Endothelial cell of umbilical vein (primary cell): Measurements from ENCODE around the gene MYT1. TPM values are rescaled to one million over a fixed set of nuclear protein-coding genes. Genes with fewer than 3 reads are reported as not detected.
"Not testable (repeated sequence)": the region's sequence is repeated elsewhere in the genome, so short reads cannot be mapped to it uniquely, and the experiment has no call there.

Experiments used
- BruUV-seq: library from RNA; stranded (reverse); fragments of 400-500 nt; replicated peaks from 2 replicates; lab custom pipeline; 2021; lab: Mats Ljungman, UMichigan
- CTCF ChIA-PET: fragments of 300-600, 350-600 bp; sonication (Branson Sonifier 250); formaldehyde crosslinking; loops from one replicate; lab custom pipeline; 2021; ENCODE audit warnings: antibody characterized with exemption, inconsistent platforms; lab: Charles Lee
- POLR2A ChIA-PET: fragments of 300-600, 350-600 bp; sonication (Branson Sonifier 250); formaldehyde crosslinking; loops from one replicate; lab custom pipeline; 2021; ENCODE audit warnings: antibody characterized with exemption, inconsistent platforms; lab: Charles Lee
- DNase-seq: peaks from one replicate; pipeline ENCODE4 v3.0.0-alpha.2; 2011; ENCODE audit warnings: low read depth, low spot score
- FAIRE-seq: peaks from 2 replicates; lab custom pipeline; 2011; peaks lifted over from hg19 to GRCh38; lab: Jason Lieb, UNC
- H2AFZ ChIP-seq: 2 replicates; pipeline ENCODE4 v1.6.0; 2012; ENCODE audit warnings: low read depth, low read length, control low read depth, inconsistent platforms
- H3K27ac ChIP-seq: 2 replicates; pipeline ENCODE4 v1.5.1; 2011; ENCODE audit warnings: low read depth, mild to moderate bottlenecking, control low read depth, low read length, moderate library complexity; ENCODE audit not compliant: insufficient read depth
- H3K27me3 ChIP-seq, 2 experiments: 2 replicates each; pipeline versions ENCODE4 v1.6.0 to v1.6.1; 2011; ENCODE audit warnings: low read length in 2 of 2, mixed read lengths in 1 of 2; ENCODE audit not compliant: control insufficient read depth in 2 of 2, insufficient read depth in 2 of 2
- H3K36me3 ChIP-seq, 2 experiments: 2 replicates in 1 of 2; 3 replicates in 1 of 2; pipeline ENCODE4 v1.5.1; 2011; ENCODE audit warnings: low read length in 2 of 2, mild to moderate bottlenecking in 1 of 2, moderate library complexity in 1 of 2; ENCODE audit not compliant: control insufficient read depth in 2 of 2, insufficient read depth in 2 of 2; ENCODE audit errors: extremely low read depth in 1 of 2
- H3K4me1 ChIP-seq: 3 replicates; pipeline ENCODE4 v1.5.1; 2011; ENCODE audit warnings: mild to moderate bottlenecking, low read length; ENCODE audit not compliant: control insufficient read depth, insufficient read depth; ENCODE audit errors: extremely low read depth
- H3K4me2 ChIP-seq: 2 replicates; pipeline ENCODE4 v1.6.1; 2011; ENCODE audit warnings: low read length, control low read depth, mixed read lengths; ENCODE audit not compliant: insufficient read depth
- H3K4me3 ChIP-seq, 3 experiments: fragments of 200-600 bp in 1 of 3; sonication (generic), shearing (Covaris generic) in 1 of 3; replicated peaks in 1 of 3; 2 replicates each; pipeline ENCODE4 v1.5.1; 2011 to 2016; ENCODE audit warnings: control low read depth in 3 of 3, low read length in 3 of 3, mild to moderate bottlenecking in 2 of 3, inconsistent platforms in 1 of 3, low read depth in 1 of 3, moderate library complexity in 1 of 3; ENCODE audit not compliant: insufficient read depth in 1 of 3
- H3K79me2 ChIP-seq: 2 replicates; pipeline ENCODE4 v1.6.0; 2012; ENCODE audit warnings: low read length, inconsistent platforms; ENCODE audit not compliant: control insufficient read depth, insufficient read depth
- H3K9ac ChIP-seq: replicated peaks from 2 replicates; pipeline ENCODE3; 2011; ENCODE audit warnings: low read length, control low read depth; ENCODE audit not compliant: insufficient read depth; ENCODE audit errors: extremely low read depth
- H3K9me1 ChIP-seq: replicated peaks from 3 replicates; pipeline ENCODE4 v1.6.0; 2011; ENCODE audit warnings: mild to moderate bottlenecking, low read length; ENCODE audit not compliant: control insufficient read depth, insufficient read depth; ENCODE audit errors: extremely low read depth
- H3K9me3 ChIP-seq: replicated peaks from 2 replicates; pipeline ENCODE4 v1.5.1; 2012; ENCODE audit warnings: low read length, inconsistent platforms; ENCODE audit not compliant: control insufficient read depth, insufficient read depth
- H4K20me1 ChIP-seq: replicated peaks from 2 replicates; pipeline ENCODE3; 2011; ENCODE audit warnings: mild to moderate bottlenecking, low read length; ENCODE audit not compliant: control insufficient read depth, insufficient read depth; ENCODE audit errors: extremely low read depth
- CTCF ChIP-seq, 2 donors: IDR thresholded peaks; 1 replicate in 1 of 2; 2 replicates in 1 of 2; pipeline ENCODE4 v1.5.1; 2011; ENCODE audit warnings: low read length in 2 of 2, mild to moderate bottlenecking in 2 of 2, moderate library complexity in 2 of 2, control low read depth in 1 of 2, inconsistent platforms in 1 of 2, low read depth in 1 of 2; ENCODE audit not compliant: insufficient read depth in 1 of 2; ENCODE audit errors: extremely low read depth in 1 of 2
- EZH2 ChIP-seq: IDR thresholded peaks from 2 replicates; pipeline ENCODE4 v1.6.1; 2012; ENCODE audit warnings: borderline replicate concordance, low read depth, mild to moderate bottlenecking, moderate library complexity, low read length, inconsistent platforms; ENCODE audit not compliant: severe bottlenecking
- FOS ChIP-seq: IDR thresholded peaks from 2 replicates; pipeline ENCODE4 v1.6.1; 2011; ENCODE audit warnings: mild to moderate bottlenecking, low read length, moderate library complexity, borderline replicate concordance; ENCODE audit not compliant: insufficient read depth
- GATA2 ChIP-seq: IDR thresholded peaks from 2 replicates; pipeline ENCODE4 v1.7.0; 2011; ENCODE audit warnings: low read depth, mild to moderate bottlenecking, moderate library complexity, mixed read lengths, low read length; ENCODE audit not compliant: insufficient read length, insufficient read depth
- JUN ChIP-seq: IDR thresholded peaks from 2 replicates; pipeline ENCODE4 v1.6.1; 2011; ENCODE audit warnings: borderline replicate concordance, low read depth; ENCODE audit not compliant: insufficient read length, insufficient read depth
- MAX ChIP-seq: IDR thresholded peaks from 2 replicates; pipeline ENCODE4 v1.6.1; 2011; ENCODE audit not compliant: insufficient read depth, insufficient read length
- POLR2AphosphoS5 ChIP-seq: IDR thresholded peaks from 2 replicates; pipeline ENCODE4 v1.6.1; 2012; ENCODE audit warnings: low read depth, mild to moderate bottlenecking, control low read depth, low read length, moderate library complexity; ENCODE audit not compliant: insufficient read depth
- dilution Hi-C: fragments of 300-500 bp; cut with MboI; formaldehyde crosslinking; loops from one replicate; pipeline ENCODE4 v1.15.0; 2019; ENCODE audit warnings: low sequenced_read_pairs; ENCODE audit not compliant: extremely low pct_ligation_motif_present
- intact Hi-C: fragments of 100-400 bp; cut with micrococcal nuclease; formaldehyde crosslinking; loops from one replicate; pipeline ENCODE4 v1.10.0; 2022
- polyA plus RNA-seq, 4 experiments: library from polyadenylated mRNA; depleted of rRNA in 3 of 4; stranded (reverse) in 3 of 4; unstranded in 1 of 4; fragments of >200 nt; gene quantifications; 2 replicates each; pipeline versions ENCODE4 v1.2.1 to v1.2.3, GENCODE V29; 2011 to 2012; ENCODE audit warnings: missing spikeins in 1 of 4
- total RNA-seq: library from RNA; stranded (reverse); gene quantifications from 2 replicates; pipeline ENCODE4 v1.2.3, GENCODE V29; 2021

The MYT1 gene
- total and polyA plus RNA-seq, 2 donors (not counting 3 experiments of a cell fraction or from before 2014, with no cell fraction given) = not detected

GRCh38 chr20:64177787-64178186 is 13.5 kb downstream of the MYT1 start:
- Histone ChIP-seq H3K4me1 (no peaks in the 10 kb centered on the region), H3K9me3 (no peaks in the 10 kb centered on the region), H3K27me3 (peaks cover 2 to 4% of the 10 kb centered on the region in 2 experiments), H3K79me2 (no peaks in the 10 kb centered on the region), H3K27ac (no peak overlapping the region), H3K4me3 (no peak overlapping the region), H4K20me1 (no peaks in the 10 kb centered on the region), H3K9ac (no peak overlapping the region), H3K4me2 (no peak overlapping the region), H3K9me1 (no peaks in the 10 kb centered on the region), H2AFZ (no peak overlapping the region), H3K36me3 (no peaks in the 10 kb centered on the region)
- BruUV-seq = no TSS peak
- FAIRE-seq (no peak), DNase-seq (no peak)
- TF ChIP-seq FOS = no peak
- no peak for TF ChIP-seq GATA2
- no peak for TF ChIP-seq EZH2
- TF ChIP-seq MAX = no peak
- TF ChIP-seq JUN = no peak
- TF ChIP-seq CTCF (IDR thresholded peaks at IDR 0.05; ENCODE audit: extremely low read depth in 1 of 2, insufficient read depth in 1 of 2, low read depth in 1 of 2, low read length in 2 of 2) = no peak
- TF ChIP-seq POLR2AphosphoS5 = no peak
- intact Hi-C loops (no loop called here), dilution Hi-C loops (no loop called here)
- ChIA-PET CTCF (no interaction called here), POLR2A (no interaction called here)

GRCh38 chr20:64178925-64179324 is 14.7 kb downstream of the MYT1 start:
- CTCF ChIA-PET, H3K9me1 ChIP-seq, dilution Hi-C loops, H3K27me3 ChIP-seq, H3K9ac ChIP-seq, intact Hi-C loops, H3K27ac ChIP-seq, H3K9me3 ChIP-seq, BruUV-seq, H3K79me2 ChIP-seq, H2AFZ ChIP-seq, H3K36me3 ChIP-seq, DNase-seq, H3K4me1 ChIP-seq, H3K4me2 ChIP-seq, H4K20me1 ChIP-seq, FAIRE-seq, POLR2A ChIA-PET, H3K4me3 ChIP-seq: not testable (repeated sequence)
